Amniotic epithelial cell (primary cell): ENCODE results near the gene ITGAL.
"Not testable (repeated sequence)": the region's sequence is repeated elsewhere in the genome, so short reads cannot be mapped to it uniquely, and the experiment has no call there.

Experiments used
- DNase-seq: peaks from one replicate; pipeline ENCODE4 v3.0.0-alpha.2; 2010; ENCODE audit warnings: low read depth

Gene ITGAL

DNA sequence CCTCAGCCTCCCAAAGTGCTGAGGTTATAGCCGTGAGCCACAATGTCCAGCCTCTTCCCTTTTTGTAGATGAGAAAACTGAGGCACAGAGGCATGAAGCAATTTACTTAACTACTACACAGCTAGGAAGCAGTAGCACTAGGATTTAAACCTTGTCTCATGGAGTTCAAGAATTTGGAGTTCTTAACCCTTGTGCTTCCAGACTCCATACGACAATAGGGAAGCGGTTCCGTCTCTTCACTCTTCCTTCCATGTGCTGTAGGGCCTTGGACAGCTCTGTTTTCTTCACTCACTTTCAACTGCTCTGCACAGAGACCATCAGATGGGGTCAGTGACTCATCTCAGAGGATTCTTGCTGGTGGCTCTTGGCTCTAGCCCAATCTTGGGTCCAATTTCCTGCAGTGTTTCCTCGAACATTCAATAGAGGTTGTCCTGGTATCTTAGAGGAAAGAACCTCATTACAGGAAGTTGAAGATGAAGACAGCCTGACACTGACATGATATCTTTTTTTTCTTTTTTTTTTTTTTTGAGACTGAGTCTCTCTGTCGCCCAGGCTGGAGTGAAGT lies 19.3 kb downstream of the ITGAL start:
- DNase-seq = peak; percentile 69

GRCh38 chr16:30493941-30494488 lies 21.5 kb downstream of the ITGAL start:
- DNase-seq = no peak

GRCh38 chr16:30494709-30495108 lies 22.2 kb downstream of the ITGAL start:
- no peak for DNase-seq

DNA sequence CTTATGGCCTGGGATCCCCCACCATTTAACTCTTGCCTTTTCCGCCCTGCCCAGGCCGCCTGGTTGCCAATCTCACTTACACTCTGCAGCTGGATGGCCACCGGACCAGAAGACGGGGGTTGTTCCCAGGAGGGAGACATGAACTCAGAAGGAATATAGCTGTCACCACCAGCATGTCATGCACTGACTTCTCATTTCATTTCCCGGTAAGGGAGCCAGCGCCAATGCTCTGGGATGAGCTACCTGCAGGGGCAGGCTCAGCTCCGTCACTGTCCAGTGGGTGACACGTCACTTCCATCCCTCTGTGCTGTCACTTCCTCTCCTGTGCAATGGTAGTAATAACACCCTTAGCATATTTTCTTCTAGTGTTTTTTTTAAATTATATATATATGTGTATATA lies 26.7 kb downstream of the ITGAL start:
- no peak for DNase-seq

- no peak for DNase-seq
These were observed 31.1 kb downstream of the ITGAL start for GRCh38 chr16:30503403-30504296.

GRCh38 chr16:30509081-30509765 lies 36.7 kb downstream of the ITGAL start:
- DNase-seq = no peak

- no peak for DNase-seq
These were observed 37.9 kb downstream of the ITGAL start for GRCh38 chr16:30510376-30510938.

DNA sequence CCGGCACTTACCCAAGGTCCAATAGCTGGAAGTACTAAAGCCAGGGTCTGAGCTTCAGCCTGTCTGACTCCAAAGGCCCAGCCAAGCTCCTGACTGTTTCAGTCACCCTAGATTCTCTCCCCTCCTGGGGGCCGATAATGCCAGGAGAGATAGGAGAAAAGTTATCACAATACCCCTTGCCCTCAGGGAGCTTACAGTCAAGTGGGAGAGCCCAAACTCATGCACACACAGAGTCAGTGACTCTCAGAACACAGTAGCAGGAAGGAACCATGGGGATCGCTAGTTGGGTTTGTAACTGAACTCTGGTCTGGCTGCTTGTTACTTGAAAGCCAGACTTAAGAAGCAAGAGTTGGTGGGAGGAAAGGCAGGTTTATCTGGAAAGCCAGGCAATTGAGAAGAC lies 39.0 kb downstream of the ITGAL start:
- no peak for DNase-seq

DNA sequence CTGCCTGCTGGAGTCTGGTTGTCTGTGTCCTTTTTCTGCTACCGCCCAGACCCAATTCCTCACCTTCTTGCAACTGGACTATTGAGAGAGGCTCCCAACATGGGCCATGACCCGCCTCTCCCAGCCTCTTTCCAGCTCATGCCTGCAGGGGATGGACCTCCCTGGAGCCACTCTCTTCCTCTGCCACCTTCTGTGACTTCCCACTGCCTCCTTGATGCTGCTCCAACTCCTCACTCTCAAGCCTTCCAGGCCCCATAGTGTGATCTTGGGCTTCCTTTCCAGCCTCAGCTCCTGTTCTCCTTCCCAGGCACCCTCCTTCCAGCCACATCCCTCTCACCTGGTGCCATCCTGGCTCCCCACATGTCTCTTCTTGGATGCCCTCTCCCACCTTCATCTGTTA lies 42.7 kb downstream of the ITGAL start:
- no peak for DNase-seq

DNA sequence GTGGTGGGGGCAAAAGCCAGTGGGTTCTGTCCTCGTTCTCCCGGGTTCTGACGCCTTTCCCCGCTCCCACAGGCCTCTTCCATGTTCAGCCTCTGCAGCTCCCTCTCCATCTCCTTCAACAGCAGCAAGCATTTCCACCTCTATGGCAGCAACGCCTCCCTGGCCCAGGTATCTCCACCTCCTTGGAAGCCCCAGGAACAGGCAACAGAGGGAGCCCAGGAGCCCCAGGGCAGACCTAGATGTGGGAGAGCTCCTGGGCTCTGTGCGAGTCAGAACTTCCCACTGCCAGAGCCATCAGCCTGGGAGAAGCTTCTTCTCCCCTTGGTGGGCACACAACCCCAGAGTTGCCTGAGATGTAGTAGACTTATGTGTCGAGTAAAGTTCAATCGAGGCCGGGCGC lies 46.0 kb downstream of the ITGAL start:
- DNase-seq = no peak

- no peak for DNase-seq
These were observed 46.8 kb downstream of the ITGAL start for GRCh38 chr16:30519120-30520049.

DNA sequence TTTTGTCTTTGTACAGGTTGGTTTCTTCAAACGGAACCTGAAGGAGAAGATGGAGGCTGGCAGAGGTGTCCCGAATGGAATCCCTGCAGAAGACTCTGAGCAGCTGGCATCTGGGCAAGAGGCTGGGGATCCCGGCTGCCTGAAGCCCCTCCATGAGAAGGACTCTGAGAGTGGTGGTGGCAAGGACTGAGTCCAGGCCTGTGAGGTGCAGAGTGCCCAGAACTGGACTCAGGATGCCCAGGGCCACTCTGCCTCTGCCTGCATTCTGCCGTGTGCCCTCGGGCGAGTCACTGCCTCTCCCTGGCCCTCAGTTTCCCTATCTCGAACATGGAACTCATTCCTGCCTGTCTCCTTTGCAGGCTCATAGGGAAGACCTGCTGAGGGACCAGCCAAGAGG lies 48.9 kb downstream of the ITGAL start:
- no peak for DNase-seq

GRCh38 chr16:30521873-30522641 lies 49.5 kb downstream of the ITGAL start:
- no peak for DNase-seq

- not testable (repeated sequence) for DNase-seq
These were observed 50.3 kb downstream of the ITGAL start for GRCh38 chr16:30522702-30523463.

- DNase-seq = peak; percentile 10
These were observed 51.4 kb downstream of the ITGAL start for GRCh38 chr16:30523768-30524574.

DNA sequence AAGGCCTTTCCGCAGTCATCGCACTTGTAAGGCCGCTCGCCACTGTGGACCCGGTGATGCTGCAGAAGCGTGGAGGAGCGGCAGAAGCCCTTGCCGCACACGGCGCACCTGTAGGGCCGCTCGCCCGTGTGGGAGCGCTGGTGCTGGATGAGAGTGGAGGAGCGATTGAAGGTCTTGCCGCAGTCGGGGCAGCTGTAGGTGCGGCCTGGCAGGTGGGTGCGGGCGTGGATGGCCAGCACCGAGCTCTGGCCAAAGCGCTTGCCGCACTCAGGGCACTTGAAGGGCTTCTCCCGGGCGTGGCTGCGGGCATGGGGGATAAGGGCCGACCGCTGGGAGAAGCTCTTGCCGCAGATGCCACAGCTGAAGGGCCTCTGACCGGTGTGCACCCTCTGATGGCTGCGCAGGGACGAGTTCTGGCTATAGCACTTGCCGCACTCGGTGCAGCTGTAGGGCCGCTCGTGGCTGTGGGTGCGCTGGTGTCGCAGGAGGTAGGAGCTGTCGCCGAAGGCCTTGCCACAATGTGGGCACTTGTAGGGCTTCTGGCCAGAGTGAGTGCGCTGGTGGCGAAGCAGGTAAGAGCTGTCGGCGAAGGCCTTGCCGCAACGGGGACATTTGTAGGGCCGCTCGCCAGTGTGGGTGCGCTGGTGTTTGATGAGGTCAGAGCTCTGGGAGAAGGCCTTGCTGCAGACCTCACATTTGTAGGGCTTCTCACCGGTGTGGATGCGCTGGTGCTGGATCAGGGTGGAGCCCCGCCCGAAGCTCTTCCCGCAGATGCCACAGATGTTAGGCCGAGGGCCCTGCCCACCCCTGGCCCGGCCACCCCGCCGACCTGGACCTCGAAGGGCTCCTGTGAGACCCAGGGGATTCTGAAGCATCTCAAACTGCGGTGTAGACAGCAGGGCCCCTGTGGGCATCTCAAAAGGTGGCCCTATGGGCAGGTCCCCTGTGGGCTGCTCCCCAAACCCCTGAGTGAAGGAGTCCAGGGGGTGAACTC lies 52.3 kb downstream of the ITGAL start:
- DNase-seq = no peak

DNA sequence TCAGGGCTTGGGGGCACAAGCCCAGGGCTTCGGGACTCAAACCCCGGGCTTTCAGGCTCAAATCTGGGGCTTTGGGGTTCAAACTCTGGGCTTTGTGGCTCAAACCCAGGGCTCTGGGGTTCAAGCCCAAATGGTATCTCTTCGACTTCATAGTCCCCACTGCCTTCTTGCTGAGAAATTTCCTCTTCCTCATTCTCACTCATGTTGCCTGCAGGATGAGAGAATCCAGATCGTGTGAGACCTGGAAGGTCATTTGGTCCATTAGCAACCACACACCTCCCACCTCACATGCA lies 53.2 kb downstream of the ITGAL start:
- DNase-seq = no peak
